ENCODE measurements around the gene ERAS. TPM values are rescaled to one million over a fixed set of nuclear protein-coding genes. Genes with fewer than 3 reads are reported as not detected.

The ERAS gene
- total RNA-seq, 2 experiments from 2014 or later = not detected

DNA sequence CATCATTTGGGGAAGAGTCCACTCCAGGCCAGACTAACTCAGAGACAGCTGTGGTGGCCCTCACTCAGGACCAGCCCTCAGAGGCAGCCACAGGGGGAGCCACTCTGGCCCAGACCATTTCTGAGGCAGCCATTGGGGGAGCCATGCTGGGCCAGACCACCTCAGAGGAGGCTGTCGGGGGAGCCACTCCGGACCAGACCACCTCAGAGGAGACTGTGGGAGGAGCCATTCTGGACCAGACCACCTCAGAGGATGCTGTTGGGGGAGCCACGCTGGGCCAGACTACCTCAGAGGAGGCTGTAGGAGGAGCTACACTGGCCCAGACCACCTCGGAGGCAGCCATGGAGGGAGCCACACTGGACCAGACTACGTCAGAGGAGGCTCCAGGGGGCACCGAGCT is 3.3 kb upstream of the ERAS start:
- Mint-ChIP-seq H3K27me3 (peaks cover 10% of the 10 kb centered on the region), H3K4me3 (no peak overlapping the region), H3K9me3 (ENCODE audit: low read depth) (no peaks in the 10 kb centered on the region), H3K4me1 (peaks cover 3% of the 10 kb centered on the region), H3K27ac (no peak overlapping the region), H3K36me3 (ENCODE audit: low read depth) (peaks cover 32% of the 10 kb centered on the region)
- POLR2A ChIA-PET = no interaction called here
- no peak for DNase-seq
- CTCF ChIA-PET = interaction anchor here (0.6 kb wide), 1 partner anchor 174 kb away, joined by 3 read pairs; no protein-coding TSS in a partner anchor
- intact Hi-C loops (cut with DNase I, micrococcal nuclease) = no loop called here
- ATAC-seq = no peak

GRCh38 chrX:48824066-48824465 is 2.2 kb upstream of the ERAS start:
- DNase-seq = no peak

DNA sequence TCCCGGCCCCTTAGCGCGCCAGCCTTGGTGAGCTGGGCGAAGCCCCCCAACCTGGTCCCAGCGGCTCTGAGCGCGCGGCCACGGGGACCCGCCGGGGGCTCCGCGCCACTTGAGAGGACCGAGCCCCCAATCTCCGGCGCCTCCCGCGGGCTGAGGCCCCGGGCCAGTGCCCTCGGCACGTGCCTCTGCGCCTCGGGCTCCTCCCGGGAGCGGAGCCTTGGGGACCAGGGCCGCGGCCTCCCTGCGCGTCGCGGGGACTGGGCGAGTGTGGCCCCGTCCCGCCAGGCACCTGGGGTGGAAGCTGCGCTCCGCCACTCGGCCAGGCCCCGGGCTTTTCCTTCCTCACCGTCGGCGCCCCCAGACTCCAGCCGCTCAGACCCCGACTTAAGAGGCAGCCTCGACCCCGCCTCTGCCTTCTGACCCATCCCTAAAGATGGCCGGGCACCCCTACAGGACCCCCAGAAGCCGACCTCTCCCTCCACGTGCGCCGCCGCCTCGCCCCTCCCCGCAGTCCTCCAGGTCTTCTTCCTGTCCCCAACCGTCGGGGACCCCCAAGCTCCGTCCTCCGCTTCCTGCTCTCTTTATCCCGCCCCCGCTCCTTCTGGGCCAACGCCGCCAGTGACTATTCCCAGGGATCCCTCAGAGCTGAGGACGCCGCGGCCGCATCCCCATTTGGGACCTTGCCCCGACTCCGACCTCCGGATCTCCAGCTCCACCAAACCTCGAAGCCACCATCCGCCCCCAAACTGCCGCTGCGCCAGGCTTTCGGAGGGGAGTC is 752 bp downstream of the ERAS start:
- no peak for DNase-seq
- intact Hi-C loops (cut with DNase I, micrococcal nuclease) = no loop called here
- CTCF ChIA-PET = interaction anchor here (0.8 kb wide), 1 partner anchor 27 kb away, joined by 4 read pairs; no protein-coding TSS in a partner anchor
- no peak for ATAC-seq
- POLR2A ChIA-PET = interaction anchor here (0.6 kb wide), 1 partner anchor 94 kb away, joined by 4 read pairs; no protein-coding TSS in a partner anchor
- Mint-ChIP-seq H3K36me3 (ENCODE audit: low read depth) (peaks cover 24% of the 10 kb centered on the region), H3K4me3 (no peak overlapping the region), H3K27me3 (peaks cover 21% of the 10 kb centered on the region), H3K9me3 (ENCODE audit: low read depth) (no peaks in the 10 kb centered on the region), H3K4me1 (peaks cover 3% of the 10 kb centered on the region), H3K27ac (no peak overlapping the region)

More at GRCh38 chrX:48824066-48824465, 2.2 kb upstream of the ERAS start:
- ChIA-PET POLR2A (no interaction called here), CTCF (no interaction called here)
- peaks cover 3% of the 10 kb centered on the region for H3K4me1 Mint-ChIP-seq
- peaks cover 29% of the 10 kb centered on the region for H3K36me3 Mint-ChIP-seq (ENCODE audit: low read depth)
- H3K4me3 Mint-ChIP-seq = no peak overlapping the region
- peaks cover 12% of the 10 kb centered on the region for H3K27me3 Mint-ChIP-seq
- H3K9me3 Mint-ChIP-seq (ENCODE audit: low read depth) = no peaks in the 10 kb centered on the region
- no peak for ATAC-seq
- no peak overlapping the region for H3K27ac Mint-ChIP-seq
- intact Hi-C loops (cut with DNase I, micrococcal nuclease) = no loop called here

DNA sequence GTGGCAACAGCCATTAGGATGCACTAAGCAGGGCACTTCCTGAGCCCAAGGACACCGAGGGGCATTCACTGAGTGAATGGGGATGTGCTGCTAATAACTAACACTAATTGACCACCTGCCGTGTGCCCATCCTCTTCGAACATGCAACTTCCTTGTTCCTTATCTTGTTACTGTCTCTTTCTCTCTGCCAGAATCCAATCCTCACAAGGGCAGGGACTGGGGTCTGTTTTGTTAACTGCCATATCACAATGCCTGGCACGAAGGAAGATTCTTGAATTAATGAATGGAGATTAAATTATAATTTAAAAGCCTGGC is 1.3 kb downstream of the ERAS start:
- ATAC-seq (no peak), DNase-seq (no peak)
- Mint-ChIP-seq H3K9me3 (ENCODE audit: low read depth) (no peaks in the 10 kb centered on the region), H3K27me3 (peaks cover 25% of the 10 kb centered on the region), H3K4me1 (peaks cover 3% of the 10 kb centered on the region), H3K27ac (no peak overlapping the region), H3K4me3 (no peak overlapping the region), H3K36me3 (ENCODE audit: low read depth) (peaks cover 21% of the 10 kb centered on the region)
- CTCF ChIA-PET = no interaction called here
- intact Hi-C loops (cut with DNase I, micrococcal nuclease) = no loop called here
- POLR2A ChIA-PET = interaction anchor here (0.6 kb wide), 1 partner anchor 95 kb away, joined by 4 read pairs; no protein-coding TSS in a partner anchor

DNA sequence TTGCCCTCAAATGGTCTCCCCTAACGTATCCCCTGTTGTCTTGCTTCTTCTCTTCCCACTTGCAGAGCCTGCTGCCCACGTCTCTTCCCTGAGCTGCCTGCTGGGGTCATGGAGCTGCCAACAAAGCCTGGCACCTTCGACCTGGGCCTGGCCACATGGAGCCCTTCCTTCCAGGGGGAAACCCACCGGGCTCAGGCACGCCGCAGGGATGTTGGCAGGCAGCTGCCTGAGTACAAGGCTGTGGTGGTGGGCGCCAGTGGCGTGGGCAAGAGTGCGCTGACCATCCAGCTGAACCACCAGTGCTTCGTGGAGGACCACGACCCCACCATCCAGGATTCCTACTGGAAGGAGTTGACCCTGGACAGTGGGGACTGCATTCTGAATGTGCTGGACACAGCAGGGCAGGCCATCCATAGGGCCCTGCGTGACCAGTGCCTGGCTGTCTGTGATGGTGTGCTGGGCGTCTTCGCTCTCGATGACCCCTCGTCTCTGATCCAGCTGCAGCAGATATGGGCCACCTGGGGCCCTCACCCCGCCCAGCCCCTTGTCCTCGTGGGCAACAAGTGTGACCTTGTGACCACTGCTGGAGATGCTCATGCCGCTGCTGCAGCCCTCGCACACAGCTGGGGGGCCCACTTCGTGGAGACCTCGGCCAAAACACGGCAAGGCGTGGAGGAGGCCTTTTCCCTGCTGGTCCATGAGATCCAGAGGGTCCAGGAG is 2.9 kb downstream of the ERAS start:
- CTCF ChIA-PET = interaction anchor here (0.8 kb wide), 1 partner anchor 12 kb away, joined by 4 read pairs; no protein-coding TSS in a partner anchor
- Mint-ChIP-seq H3K27me3 (peaks cover 35% of the 10 kb centered on the region), H3K4me1 (peaks cover 8% of the 10 kb centered on the region), H3K27ac (no peak overlapping the region), H3K9me3 (ENCODE audit: low read depth) (no peaks in the 10 kb centered on the region), H3K4me3 (no peak overlapping the region), H3K36me3 (ENCODE audit: low read depth) (peaks cover 16% of the 10 kb centered on the region)
- no peak for ATAC-seq
- intact Hi-C loops (cut with DNase I, micrococcal nuclease) = no loop called here
- POLR2A ChIA-PET = no interaction called here
- no peak for DNase-seq

DNA sequence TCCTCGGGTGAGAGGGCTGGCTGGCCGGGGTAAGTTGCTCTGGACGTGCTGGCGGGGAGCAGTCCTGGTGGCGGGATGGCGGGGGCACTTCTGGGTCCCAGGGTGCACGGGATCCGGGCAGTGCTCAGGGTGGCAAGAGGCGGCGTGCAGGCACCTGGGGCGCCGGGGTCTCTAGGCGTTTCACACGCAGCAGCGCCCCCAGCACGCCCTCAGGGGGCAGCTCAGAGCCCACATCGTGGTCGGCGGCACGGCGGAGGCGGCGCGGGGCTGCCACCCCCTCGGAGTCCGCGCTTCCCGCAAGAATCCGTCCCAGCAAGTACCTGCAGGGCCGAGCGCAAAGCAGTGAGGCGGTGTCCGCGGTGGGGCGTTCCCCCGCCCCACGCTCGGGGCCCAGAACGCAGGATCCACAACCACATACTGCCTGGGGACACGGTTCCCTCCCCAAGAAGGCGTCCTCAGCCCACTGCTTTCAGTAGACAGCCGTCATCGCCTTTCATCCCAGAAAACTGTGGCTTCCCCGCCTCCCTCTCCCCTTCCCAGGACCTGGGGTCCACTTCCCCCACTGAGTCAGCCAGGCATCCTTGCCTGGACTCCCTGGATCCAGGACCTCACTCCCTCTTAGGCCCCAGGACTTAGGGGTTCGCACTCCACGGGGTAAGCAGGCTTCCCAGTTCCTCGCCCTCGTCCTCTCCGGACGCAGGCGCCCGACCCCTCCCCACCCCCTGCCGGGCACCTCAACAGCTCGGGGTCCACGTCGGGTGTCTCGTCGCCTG is 5.0 kb downstream of the ERAS start:
- H3K36me3 Mint-ChIP-seq (ENCODE audit: low read depth) = peaks cover 5% of the 10 kb centered on the region
- H3K9me3 Mint-ChIP-seq (ENCODE audit: low read depth) = no peaks in the 10 kb centered on the region
- H3K27me3 Mint-ChIP-seq = peaks cover 40% of the 10 kb centered on the region
- CTCF ChIA-PET = no interaction called here
- intact Hi-C loops (cut with DNase I, micrococcal nuclease) = no loop called here
- no peak overlapping the region for H3K27ac Mint-ChIP-seq
- DNase-seq (no peak), ATAC-seq (no peak)
- POLR2A ChIA-PET = no interaction called here
- H3K4me3 Mint-ChIP-seq = no peak overlapping the region
- H3K4me1 Mint-ChIP-seq = peaks cover 15% of the 10 kb centered on the region

- CTCF ChIA-PET = no interaction called here
- Mint-ChIP-seq H3K9me3 (ENCODE audit: low read depth) (no peaks in the 10 kb centered on the region), H3K27me3 (peaks cover 42% of the 10 kb centered on the region)
These were observed 5.6 kb downstream of the ERAS start for GRCh38 chrX:48831909-48832291.

GRCh38 chrX:48833542-48834138 is 7.3 kb downstream of the ERAS start:
- no peaks in the 10 kb centered on the region for H3K9me3 Mint-ChIP-seq (ENCODE audit: low read depth)
- ATAC-seq (no peak), DNase-seq (no peak)
- CTCF ChIA-PET = interaction anchor here (0.7 to 1.4 kb wide), 2 partner anchors 11 to 185 kb away, joined by 3 to 4 read pairs; no protein-coding TSS in a partner anchor
- H3K27ac Mint-ChIP-seq = no peak overlapping the region
- H3K4me1 Mint-ChIP-seq = peaks cover 13% of the 10 kb centered on the region
- H3K27me3 Mint-ChIP-seq = peaks cover 36% of the 10 kb centered on the region
- POLR2A ChIA-PET = no interaction called here
- intact Hi-C loops (cut with DNase I, micrococcal nuclease) = no loop called here
- H3K36me3 Mint-ChIP-seq (ENCODE audit: low read depth) = no peaks in the 10 kb centered on the region
- no peak overlapping the region for H3K4me3 Mint-ChIP-seq

More at GRCh38 chrX:48831909-48832291, 5.6 kb downstream of the ERAS start:
- Mint-ChIP-seq H3K36me3 (ENCODE audit: low read depth) (peaks cover 5% of the 10 kb centered on the region), H3K4me3 (no peak overlapping the region), H3K27ac (no peak overlapping the region), H3K4me1 (peaks cover 15% of the 10 kb centered on the region)
- ATAC-seq (no peak), DNase-seq (no peak)
- POLR2A ChIA-PET = no interaction called here
- intact Hi-C loops (cut with DNase I, micrococcal nuclease) = no loop called here

GRCh38 chrX:48834383-48834709 is 8.0 kb downstream of the ERAS start:
- ATAC-seq = peak; percentile 42
- POLR2A ChIA-PET = no interaction called here
- CTCF ChIA-PET = interaction anchor here (0.7 to 1.4 kb wide), 2 partner anchors 11 to 186 kb away, joined by 3 to 4 read pairs; no protein-coding TSS in a partner anchor
- H3K9me3 Mint-ChIP-seq (ENCODE audit: low read depth) = no peaks in the 10 kb centered on the region
- intact Hi-C loops (cut with DNase I, micrococcal nuclease) = no loop called here
- peak overlapping the region; percentile 75 for H3K4me3 Mint-ChIP-seq
- H3K36me3 Mint-ChIP-seq (ENCODE audit: low read depth) = no peaks in the 10 kb centered on the region
- peak overlapping the region; percentile 6 for H3K27ac Mint-ChIP-seq
- peaks cover 33% of the 10 kb centered on the region for H3K27me3 Mint-ChIP-seq
- no peak for DNase-seq
- peaks cover 13% of the 10 kb centered on the region for H3K4me1 Mint-ChIP-seq

- Mint-ChIP-seq H3K27ac (peak within 1 kb of the TSS; percentile 6), H3K4me3 (peak within 1 kb of the TSS; percentile 75), H3K36me3 (ENCODE audit: low read depth) (no peaks in the 10 kb centered on the region), H3K4me1 (peaks cover 13% of the 10 kb centered on the region), H3K9me3 (ENCODE audit: low read depth) (no peaks in the 10 kb centered on the region), H3K27me3 (peaks cover 26% of the 10 kb centered on the region)
- ChIA-PET CTCF (interaction anchor here (0.8 kb wide), 1 partner anchor 30 kb away, joined by 3 read pairs; no protein-coding TSS in a partner anchor), POLR2A (no interaction called here)
- DNase-seq = peak; percentile 38
- peak; percentile 28 for ATAC-seq
- intact Hi-C loops (cut with DNase I, micrococcal nuclease) = no loop called here
These were observed 9.4 kb downstream of the ERAS start, which contains the start of gene PCSK1N for GRCh38 chrX:48835524-48836329. PCSK1N (minus strand) TSS chrX:48835610; CDS start chrX:48835532, 78 bp downstream.

All from activated CD4-positive, alpha-beta T cell treated with anti-CD3 and anti-CD28 coated beads for 36 hours (primary cell).